ENCODE measurements around the gene MTTP. TPM values are rescaled to one million over a fixed set of nuclear protein-coding genes. Genes with fewer than 3 reads are reported as not detected.

The MTTP gene
- total RNA-seq, 1 donor from 2014 or later, result 0.08 TPM

GRCh38 chr4:99655308-99656081 lies 80.9 kb downstream of the MTTP start:
- DNase-seq (ENCODE audit: low read depth), result peak; percentile 39
- no peak overlapping the region for H3K4me3 ChIP-seq (ENCODE audit: low read depth, low read length)
- peaks cover 2% of the 10 kb centered on the region for H3K27me3 ChIP-seq (ENCODE audit: control insufficient read depth, insufficient read depth, low read length)
- no peak for TF ChIP-seq CTCF (IDR thresholded peaks at IDR 0.05; ENCODE audit: insufficient read depth, low read length, poor library complexity, severe bottlenecking)
- no peaks in the 10 kb centered on the region for H3K36me3 ChIP-seq (ENCODE audit: control insufficient read depth, insufficient read depth, low read length)

- DNase-seq (ENCODE audit: low read depth), result peak; percentile 12
Measured at GRCh38 chr4:99657798-99658197, 83.2 kb downstream of the MTTP start, which contains the start of gene C4orf54. TSS of gene C4orf54 (minus strand) at chr4:99657828. CDS start at chr4:99654648, 3,180 bp downstream.

GRCh38 chr4:99658666-99659065 lies 84.0 kb downstream of the MTTP start:
- no peaks in the 10 kb centered on the region for H3K36me3 ChIP-seq (ENCODE audit: control insufficient read depth, insufficient read depth, low read length)
- no peak for TF ChIP-seq CTCF (IDR thresholded peaks at IDR 0.05; ENCODE audit: insufficient read depth, low read length, poor library complexity, severe bottlenecking)

More at GRCh38 chr4:99657798-99658197, 83.2 kb downstream of the MTTP start, which contains the start of gene C4orf54:
- no peak within 1 kb of the TSS for H3K4me3 ChIP-seq (ENCODE audit: low read depth, low read length)
- no peak for TF ChIP-seq CTCF (IDR thresholded peaks at IDR 0.05; ENCODE audit: insufficient read depth, low read length, poor library complexity, severe bottlenecking)
- H3K27me3 ChIP-seq (ENCODE audit: control insufficient read depth, insufficient read depth, low read length), result peaks cover 2% of the 10 kb centered on the region
- no peaks in the 10 kb centered on the region for H3K36me3 ChIP-seq (ENCODE audit: control insufficient read depth, insufficient read depth, low read length)

GRCh38 chr4:99661907-99662306 lies 87.3 kb downstream of the MTTP start:
- H3K27me3 ChIP-seq (ENCODE audit: control insufficient read depth, insufficient read depth, low read length), result no peaks in the 10 kb centered on the region
- H3K4me3 ChIP-seq (ENCODE audit: low read depth, low read length), result no peak overlapping the region
- DNase-seq (ENCODE audit: low read depth), result no peak
- H3K36me3 ChIP-seq (ENCODE audit: control insufficient read depth, insufficient read depth, low read length), result no peaks in the 10 kb centered on the region
- TF ChIP-seq CTCF (IDR thresholded peaks at IDR 0.05; ENCODE audit: insufficient read depth, low read length, poor library complexity, severe bottlenecking), result no peak

More at GRCh38 chr4:99658666-99659065, 84.0 kb downstream of the MTTP start:
- Histone ChIP-seq H3K27me3 (ENCODE audit: control insufficient read depth, insufficient read depth, low read length) (no peaks in the 10 kb centered on the region), H3K4me3 (ENCODE audit: low read depth, low read length) (no peak overlapping the region)
- no peak for DNase-seq (ENCODE audit: low read depth)

- TF ChIP-seq CTCF (IDR thresholded peaks at IDR 0.05; ENCODE audit: insufficient read depth, low read length, poor library complexity, severe bottlenecking), result no peak
- Histone ChIP-seq H3K4me3 (ENCODE audit: low read depth, low read length) (no peak overlapping the region), H3K36me3 (ENCODE audit: control insufficient read depth, insufficient read depth, low read length) (no peaks in the 10 kb centered on the region), H3K27me3 (ENCODE audit: control insufficient read depth, insufficient read depth, low read length) (no peaks in the 10 kb centered on the region)
- DNase-seq (ENCODE audit: low read depth), result no peak
Measured at GRCh38 chr4:99664716-99665115, 90.1 kb downstream of the MTTP start.

Measured in kidney epithelial cell (primary cell).